GM12878 (cell line): Measurements from ENCODE around the gene AP1M1. TPM values are rescaled to one million over a fixed set of nuclear protein-coding genes. Genes with fewer than 3 reads are reported as not detected.
A peak's percentile ranks its signal among the peaks of the same experiment; 100 is the strongest.

Experiments used
- BHLHE40 ChIP-seq, 2 experiments: fragments of 450-650 bp in 1 of 2; IDR thresholded peaks; 2 replicates each; pipeline ENCODE4 v1.6.1; 2011 to 2017; ENCODE audit warnings: low read depth in 2 of 2, borderline replicate concordance in 1 of 2, improper control_type of control experiment in 1 of 2, low read length in 1 of 2, mild to moderate bottlenecking in 1 of 2
- BMI1 ChIP-seq: fragments of 450-650 bp; IDR thresholded peaks from 2 replicates; pipeline ENCODE4 v1.6.1; 2016; ENCODE audit warnings: mild to moderate bottlenecking, moderate library complexity, borderline replicate concordance
- CHD4 ChIP-seq: fragments of 200-600 bp; sonication (generic); IDR thresholded peaks from 2 replicates; pipeline ENCODE4 v1.6.1; 2016; ENCODE audit warnings: mild to moderate bottlenecking
- CREM ChIP-seq: IDR thresholded peaks from 2 replicates; pipeline ENCODE4 v1.6.1; 2014; ENCODE audit warnings: antibody characterized with exemption, low read depth
- EGR1 ChIP-seq, 2 experiments: IDR thresholded peaks; 1 replicate in 1 of 2; 2 replicates in 1 of 2; pipeline ENCODE4 v1.6.1; 2011 to 2012; ENCODE audit warnings: low read depth in 2 of 2, low read length in 2 of 2, borderline replicate concordance in 1 of 2, mild to moderate bottlenecking in 1 of 2, moderate library complexity in 1 of 2
- FOXK2 ChIP-seq: fragments of 450-650 bp; IDR thresholded peaks from 2 replicates; pipeline ENCODE4 v1.6.1; 2017; ENCODE audit warnings: mild to moderate bottlenecking, moderate library complexity
- GATAD2B ChIP-seq: fragments of 450-650 bp; conservative IDR thresholded peaks from 2 replicates; pipeline ENCODE4 v1.6.1; 2017; ENCODE audit warnings: low read depth, mild to moderate bottlenecking, moderate library complexity
- KDM1A ChIP-seq: fragments of 200-600 bp; sonication (generic); IDR thresholded peaks from 2 replicates; pipeline ENCODE4 v1.6.1; 2016; ENCODE audit warnings: borderline replicate concordance
- MYC ChIP-seq: IDR thresholded peaks from 2 replicates; pipeline ENCODE4 v1.6.1; 2011; ENCODE audit warnings: mild to moderate bottlenecking, low read length, moderate library complexity, inconsistent platforms; ENCODE audit not compliant: insufficient read depth, insufficient replicate concordance, insufficient read length, severe bottlenecking
- NFIC ChIP-seq: IDR thresholded peaks from 2 replicates; pipeline ENCODE4 v1.6.1; 2012; ENCODE audit warnings: low read depth, mild to moderate bottlenecking, inconsistent platforms, low read length, moderate library complexity
- NFYA ChIP-seq: IDR thresholded peaks from 2 replicates; pipeline ENCODE4 v1.6.1; 2011; ENCODE audit warnings: low read depth, mild to moderate bottlenecking, low read length, improper control_type of control experiment, borderline replicate concordance
- NKRF ChIP-seq: fragments of 450-650 bp; conservative IDR thresholded peaks from 2 replicates; pipeline ENCODE4 v1.6.1; 2017; ENCODE audit warnings: mild to moderate bottlenecking, moderate library complexity
- NR2F1 ChIP-seq: fragments of 450-650 bp; conservative IDR thresholded peaks from 2 replicates; pipeline ENCODE4 v1.6.1; 2017; ENCODE audit warnings: mild to moderate bottlenecking
- PAX8 ChIP-seq: fragments of 450-650 bp; IDR thresholded peaks from 2 replicates; pipeline ENCODE4 v1.6.1; 2017; ENCODE audit warnings: mild to moderate bottlenecking, moderate library complexity
- RBBP5 ChIP-seq: fragments of 200-600 bp; sonication (generic); conservative IDR thresholded peaks from 2 replicates; pipeline ENCODE4 v1.6.1; 2016
- RELA ChIP-seq: fragments of 450-650 bp; IDR thresholded peaks from 2 replicates; pipeline ENCODE4 v1.8.0; 2014; ENCODE audit warnings: borderline replicate concordance; ENCODE audit not compliant: partially characterized antibody
- RELB ChIP-seq: fragments of 450-650 bp; IDR thresholded peaks from 2 replicates; pipeline ENCODE4 v1.6.1; 2017; ENCODE audit warnings: low read depth, mild to moderate bottlenecking, moderate library complexity
- RUNX3 ChIP-seq: IDR thresholded peaks from 2 replicates; pipeline ENCODE4 v1.6.1; 2012; ENCODE audit warnings: low read length, inconsistent platforms
- SIN3A ChIP-seq: IDR thresholded peaks from 2 replicates; pipeline ENCODE4 v1.6.1; 2012; ENCODE audit warnings: low read depth, low read length, improper control_type of control experiment
- SIX5 ChIP-seq: IDR thresholded peaks from 2 replicates; pipeline ENCODE4 v1.6.1; 2011; ENCODE audit warnings: mild to moderate bottlenecking, low read depth, low read length, moderate library complexity; ENCODE audit not compliant: severe bottlenecking
- SMARCA5 ChIP-seq: fragments of 450-650 bp; IDR thresholded peaks from 2 replicates; pipeline ENCODE4 v1.6.1; 2017; ENCODE audit warnings: mild to moderate bottlenecking
- STAT1 ChIP-seq: fragments of 450-650 bp; conservative IDR thresholded peaks from 2 replicates; pipeline ENCODE4 v1.6.1; 2014; ENCODE audit warnings: antibody characterized with exemption, mild to moderate bottlenecking
- SUZ12 ChIP-seq: fragments of 200-600 bp; sonication (generic); IDR thresholded peaks from one replicate; pipeline ENCODE4 v1.6.1; 2018; ENCODE audit warnings: antibody characterized with exemption, mild to moderate bottlenecking; ENCODE audit not compliant: unreplicated experiment
- TARDBP ChIP-seq: IDR thresholded peaks from 2 replicates; pipeline ENCODE4 v1.6.1; 2016; ENCODE audit warnings: borderline replicate concordance
- TCF12 ChIP-seq: IDR thresholded peaks from 2 replicates; pipeline ENCODE4 v1.6.1; 2011; ENCODE audit warnings: low read depth, mild to moderate bottlenecking, low read length
- WRNIP1 ChIP-seq: IDR thresholded peaks from 2 replicates; pipeline ENCODE4 v1.6.1; 2011; ENCODE audit warnings: low read depth, low read length, improper control_type of control experiment, borderline replicate concordance
- ZBED1 ChIP-seq: IDR thresholded peaks from 2 replicates; pipeline ENCODE4 v1.6.1; 2016; ENCODE audit warnings: borderline replicate concordance
- ZNF217 ChIP-seq: fragments of 450-650 bp; IDR thresholded peaks from 2 replicates; pipeline ENCODE4 v1.6.1; 2017; ENCODE audit warnings: antibody characterized with exemption, mild to moderate bottlenecking
- ZNF622 ChIP-seq: fragments of 450-650 bp; IDR thresholded peaks from 2 replicates; pipeline ENCODE4 v1.6.1; 2017; ENCODE audit warnings: mild to moderate bottlenecking, inconsistent platforms
- polyA plus RNA-seq, 11 experiments: library from polyadenylated mRNA; depleted of rRNA in 4 of 11; unstranded in 6 of 11; stranded (reverse) in 5 of 11; fragments of >200 nt; fragmentation: Nextera tagmentation in 4 of 11; fragmentation: Illumina TruSeq in 1 of 11; extraction: Ambion mirVana in 4 of 11; extraction: Trizol in 1 of 11; gene quantifications; 1 replicate in 1 of 11; 2 replicates in 10 of 11; pipeline versions ENCODE4 v1.2.1 to v1.2.3, GENCODE V29; 2011 to 2016; ENCODE audit warnings: inconsistent platforms in 2 of 11, missing spikeins in 2 of 11, low read depth in 1 of 11
- total RNA-seq, 4 experiments: library from RNA; depleted of rRNA in 3 of 4; stranded (reverse); fragments of >200 nt in 3 of 4; fragmentation: Illumina TruSeq in 1 of 4; extraction: Trizol in 1 of 4; gene quantifications; 2 replicates each; pipeline versions ENCODE4 v1.2.1 to v1.2.3, GENCODE V29; 2013 to 2021

AP1M1 gene
- total and polyA plus RNA-seq, 10 of the 15 experiments (the other 5 are each of a cell fraction or from before 2014, with no cell fraction given), result 1.0 to 116 (median 44.7) TPM

GRCh38 chr19:16259385-16260159 is 61.9 kb downstream of the AP1M1 start (continued):
- no peak for TF ChIP-seq SUZ12
- peak; percentile 28; the same call in 1 of the 2 replicates for TF ChIP-seq CREM
- TF ChIP-seq RELA, result no peak
- peak; percentile 94; the same call in 1 of the 2 replicates for TF ChIP-seq KDM1A
- peak; percentile 80 for TF ChIP-seq NR2F1
- no peak; the same call in 1 of the 2 replicates for TF ChIP-seq RELB
- no peak for TF ChIP-seq SIN3A
- TF ChIP-seq EGR1 (IDR thresholded peaks at IDR 0.05; ENCODE audit: borderline replicate concordance in 1 of 2, low read depth in 2 of 2, low read length in 2 of 2), result no peak
- TF ChIP-seq ZNF217, result peak; percentile 91
- TF ChIP-seq PAX8, result no peak
- TF ChIP-seq ZNF622, result no peak
- peak; percentile 49; the same call in 1 of the 2 replicates for TF ChIP-seq RUNX3
- no peak for TF ChIP-seq STAT1
- TF ChIP-seq BMI1, result no peak
- no peak for TF ChIP-seq ZBED1
- TF ChIP-seq FOXK2, result no peak
- TF ChIP-seq BHLHE40 (IDR thresholded peaks at IDR 0.05; ENCODE audit: borderline replicate concordance in 1 of 2, low read depth in 2 of 2, low read length in 1 of 2), result peak in 1 of 2 experiments; percentile 88; a peak in 2 of 4 replicates
- TF ChIP-seq NKRF, result 0 out of 2 replicates have a peak, but pooled peaks have one; percentile 29
- TF ChIP-seq SIX5, result no peak
- TF ChIP-seq TCF12, result peak; percentile 83
- peak; percentile 58; the same call in 1 of the 2 replicates for TF ChIP-seq NFIC
- TF ChIP-seq RBBP5, result no peak
- TF ChIP-seq GATAD2B, result peak; percentile 57; the same call in 1 of the 2 replicates
- 0 out of 2 replicates have a peak, but pooled peaks have one; percentile 46 for TF ChIP-seq TARDBP
- no peak for TF ChIP-seq MYC
- TF ChIP-seq NFYA, result no peak
- TF ChIP-seq WRNIP1, result no peak
- peak; percentile 93 for TF ChIP-seq SMARCA5
- TF ChIP-seq CHD4, result no peak
